ENCODE results near the gene ZHX3.

- TF ChIP-seq POLR2AphosphoS5 (IDR thresholded peaks at IDR 0.05; ENCODE audit: low read length) = no peak
- TF ChIP-seq, protein P1, sequence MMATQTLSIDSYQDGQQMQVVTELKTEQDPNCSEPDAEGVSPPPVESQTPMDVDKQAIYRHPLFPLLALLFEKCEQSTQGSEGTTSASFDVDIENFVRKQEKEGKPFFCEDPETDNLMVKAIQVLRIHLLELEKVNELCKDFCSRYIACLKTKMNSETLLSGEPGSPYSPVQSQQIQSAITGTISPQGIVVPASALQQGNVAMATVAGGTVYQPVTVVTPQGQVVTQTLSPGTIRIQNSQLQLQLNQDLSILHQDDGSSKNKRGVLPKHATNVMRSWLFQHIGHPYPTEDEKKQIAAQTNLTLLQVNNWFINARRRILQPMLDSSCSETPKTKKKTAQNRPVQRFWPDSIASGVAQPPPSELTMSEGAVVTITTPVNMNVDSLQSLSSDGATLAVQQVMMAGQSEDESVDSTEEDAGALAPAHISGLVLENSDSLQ (IDR thresholded peaks at IDR 0.05) = no peak
- no peak for TF ChIP-seq REST (IDR thresholded peaks at IDR 0.05; ENCODE audit: low read depth, low read length)
- no peak for TF ChIP-seq EGR1 (IDR thresholded peaks at IDR 0.05; ENCODE audit: borderline replicate concordance in 1 of 2, low read depth in 2 of 2, low read length in 2 of 2)
Observed at GRCh38 chr20:41308726-41309413, 8.7 kb downstream of the ZHX3 start.
